Right renal cortex interstitium (tissue), 3 donors: ENCODE data around the gene SH3PXD2A. TPM values are rescaled to one million over a fixed set of nuclear protein-coding genes. Genes with fewer than 3 reads are reported as not detected.
"Not testable (repeated sequence)": the region's sequence is repeated elsewhere in the genome, so short reads cannot be mapped to it uniquely, and the experiment has no call there.

Experiments
- DNase-seq, 3 donors: peaks; one replicate each; pipeline ENCODE4 v3.0.0-alpha.2; 2013; ENCODE audit warnings: low read depth in 3 of 3, low spot score in 2 of 3
- polyA plus RNA-seq, 3 donors: library from polyadenylated mRNA; unstranded; fragments of 120-200 nt; gene quantifications; one replicate each; pipeline ENCODE4 v1.2.1, GENCODE V29; 2013; ENCODE audit not compliant: insufficient read length in 3 of 3

Gene SH3PXD2A
- polyA plus RNA-seq, 3 donors = 25.6 to 28.5 (median 27.1) TPM

- no peak for DNase-seq
Observed at GRCh38 chr10:103814626-103815370, 40.6 kb downstream of the SH3PXD2A start.

- DNase-seq = no peak
Observed at GRCh38 chr10:103814105-103814504, 41.3 kb downstream of the SH3PXD2A start.

- DNase-seq = not testable (repeated sequence)
Observed at GRCh38 chr10:103813312-103813711, 42.1 kb downstream of the SH3PXD2A start.

- no peak for DNase-seq
Observed at GRCh38 chr10:103812432-103812831, 42.9 kb downstream of the SH3PXD2A start.

- DNase-seq = no peak
Observed at GRCh38 chr10:103812004-103812403, 43.4 kb downstream of the SH3PXD2A start.

GRCh38 chr10:103811463-103811862 lies 43.9 kb downstream of the SH3PXD2A start:
- DNase-seq = no peak

GRCh38 chr10:103808780-103809179 lies 46.6 kb downstream of the SH3PXD2A start:
- no peak for DNase-seq

GRCh38 chr10:103807996-103808395 lies 47.4 kb downstream of the SH3PXD2A start:
- no peak for DNase-seq

- no peak for DNase-seq
Observed at GRCh38 chr10:103806395-103807187, 48.8 kb downstream of the SH3PXD2A start.

GRCh38 chr10:103805781-103806180 lies 49.6 kb downstream of the SH3PXD2A start:
- DNase-seq = no peak

- DNase-seq = peak in 1 of 3 donors; percentile 46
Observed at GRCh38 chr10:103804871-103805270, 50.5 kb downstream of the SH3PXD2A start.

GRCh38 chr10:103803941-103804340 lies 51.4 kb downstream of the SH3PXD2A start:
- no peak for DNase-seq

- DNase-seq = no peak
Observed at GRCh38 chr10:103802637-103803353, 52.6 kb downstream of the SH3PXD2A start.

GRCh38 chr10:103802081-103802480 lies 53.3 kb downstream of the SH3PXD2A start:
- DNase-seq = no peak

GRCh38 chr10:103800789-103801540 lies 54.4 kb downstream of the SH3PXD2A start:
- DNase-seq = no peak

GRCh38 chr10:103800089-103800488 lies 55.3 kb downstream of the SH3PXD2A start:
- DNase-seq = no peak

GRCh38 chr10:103799341-103799740 lies 56.0 kb downstream of the SH3PXD2A start:
- DNase-seq = no peak

- DNase-seq = no peak
Observed at GRCh38 chr10:103798511-103798910, 56.9 kb downstream of the SH3PXD2A start.

GRCh38 chr10:103797857-103798256 lies 57.5 kb downstream of the SH3PXD2A start:
- no peak for DNase-seq

- DNase-seq = no peak
Observed at GRCh38 chr10:103795634-103796270, 59.6 kb downstream of the SH3PXD2A start.
